ENCODE measurements around the gene VMP1. TPM values are rescaled to one million over a fixed set of nuclear protein-coding genes. Genes with fewer than 3 reads are reported as not detected.
"Not testable (repeated sequence)": the region's sequence is repeated elsewhere in the genome, so short reads cannot be mapped to it uniquely, and the experiment has no call there.

The VMP1 gene
- total RNA-seq, 1 donor from 2014 or later: 62.6 TPM

- H3K27me3 Mint-ChIP-seq (ENCODE audit: low read depth): no peaks in the 10 kb centered on the region
- peaks cover 11% of the 10 kb centered on the region for H3K36me3 Mint-ChIP-seq (ENCODE audit: low read depth)
- H3K4me1 Mint-ChIP-seq: no peaks in the 10 kb centered on the region
- H3K27ac Mint-ChIP-seq (ENCODE audit: unreplicated experiment): no peak overlapping the region
- TF ChIP-seq, protein P1, sequence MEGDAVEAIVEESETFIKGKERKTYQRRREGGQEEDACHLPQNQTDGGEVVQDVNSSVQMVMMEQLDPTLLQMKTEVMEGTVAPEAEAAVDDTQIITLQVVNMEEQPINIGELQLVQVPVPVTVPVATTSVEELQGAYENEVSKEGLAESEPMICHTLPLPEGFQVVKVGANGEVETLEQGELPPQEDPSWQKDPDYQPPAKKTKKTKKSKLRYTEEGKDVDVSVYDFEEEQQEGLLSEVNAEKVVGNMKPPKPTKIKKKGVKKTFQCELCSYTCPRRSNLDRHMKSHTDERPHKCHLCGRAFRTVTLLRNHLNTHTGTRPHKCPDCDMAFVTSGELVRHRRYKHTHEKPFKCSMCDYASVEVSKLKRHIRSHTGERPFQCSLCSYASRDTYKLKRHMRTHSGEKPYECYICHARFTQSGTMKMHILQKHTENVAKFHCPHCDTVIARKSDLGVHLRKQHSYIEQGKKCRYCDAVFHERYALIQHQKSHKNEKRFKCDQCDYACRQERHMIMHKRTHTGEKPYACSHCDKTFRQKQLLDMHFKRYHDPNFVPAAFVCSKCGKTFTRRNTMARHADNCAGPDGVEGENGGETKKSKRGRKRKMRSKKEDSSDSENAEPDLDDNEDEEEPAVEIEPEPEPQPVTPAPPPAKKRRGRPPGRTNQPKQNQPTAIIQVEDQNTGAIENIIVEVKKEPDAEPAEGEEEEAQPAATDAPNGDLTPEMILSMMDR (conservative IDR thresholded peaks at IDR 0.05): no peak
- no peaks in the 10 kb centered on the region for H3K9me3 Mint-ChIP-seq
- no peak for DNase-seq (ENCODE audit: low read depth, low spot score)
- no peak overlapping the region for H3K4me3 Mint-ChIP-seq
Measured at GRCh38 chr17:59776577-59776976, 69.1 kb downstream of the VMP1 start.

GRCh38 chr17:59777033-59777432, 69.6 kb downstream of the VMP1 start:
- Mint-ChIP-seq H3K27me3 (ENCODE audit: low read depth) (no peaks in the 10 kb centered on the region), H3K9me3 (no peaks in the 10 kb centered on the region), H3K4me3 (no peak overlapping the region), H3K4me1 (no peaks in the 10 kb centered on the region), H3K27ac (ENCODE audit: unreplicated experiment) (no peak overlapping the region), H3K36me3 (ENCODE audit: low read depth) (peaks cover 11% of the 10 kb centered on the region)
- DNase-seq (ENCODE audit: low read depth, low spot score): no peak
- TF ChIP-seq, protein P1 (conservative IDR thresholded peaks at IDR 0.05): no peak

- no peak overlapping the region for H3K27ac Mint-ChIP-seq (ENCODE audit: unreplicated experiment)
- H3K4me3 Mint-ChIP-seq: no peak overlapping the region
- peaks cover 11% of the 10 kb centered on the region for H3K36me3 Mint-ChIP-seq (ENCODE audit: low read depth)
- peaks cover 10% of the 10 kb centered on the region for H3K4me1 Mint-ChIP-seq
- DNase-seq (ENCODE audit: low read depth, low spot score): no peak
- H3K9me3 Mint-ChIP-seq: no peaks in the 10 kb centered on the region
- TF ChIP-seq, protein P1 (conservative IDR thresholded peaks at IDR 0.05): no peak
- no peaks in the 10 kb centered on the region for H3K27me3 Mint-ChIP-seq (ENCODE audit: low read depth)
Measured at GRCh38 chr17:59778996-59779395, 71.5 kb downstream of the VMP1 start.

GRCh38 chr17:59779521-59779920, 72.1 kb downstream of the VMP1 start:
- Mint-ChIP-seq H3K4me3 (no peak overlapping the region), H3K9me3 (no peaks in the 10 kb centered on the region), H3K27ac (ENCODE audit: unreplicated experiment) (no peak overlapping the region), H3K36me3 (ENCODE audit: low read depth) (peaks cover 11% of the 10 kb centered on the region), H3K4me1 (peaks cover 15% of the 10 kb centered on the region), H3K27me3 (ENCODE audit: low read depth) (no peaks in the 10 kb centered on the region)
- DNase-seq (ENCODE audit: low read depth, low spot score): no peak
- TF ChIP-seq, protein P1 (conservative IDR thresholded peaks at IDR 0.05): no peak

GRCh38 chr17:59780548-59780947, 73.1 kb downstream of the VMP1 start:
- Mint-ChIP-seq H3K4me1 (peaks cover 15% of the 10 kb centered on the region), H3K36me3 (ENCODE audit: low read depth) (peaks cover 10% of the 10 kb centered on the region)
- not testable (repeated sequence) for H3K27me3 Mint-ChIP-seq (ENCODE audit: low read depth); DNase-seq (ENCODE audit: low read depth, low spot score); H3K9me3 Mint-ChIP-seq; H3K27ac Mint-ChIP-seq (ENCODE audit: unreplicated experiment); H3K4me3 Mint-ChIP-seq

- Mint-ChIP-seq H3K27ac (ENCODE audit: unreplicated experiment) (no peak overlapping the region), H3K4me1 (peaks cover 21% of the 10 kb centered on the region), H3K4me3 (no peak overlapping the region), H3K36me3 (ENCODE audit: low read depth) (no peaks in the 10 kb centered on the region), H3K27me3 (ENCODE audit: low read depth) (no peaks in the 10 kb centered on the region), H3K9me3 (no peaks in the 10 kb centered on the region)
- TF ChIP-seq, protein P1 (conservative IDR thresholded peaks at IDR 0.05): no peak
- DNase-seq (ENCODE audit: low read depth, low spot score): no peak
Measured at GRCh38 chr17:59783221-59784047, 76.0 kb downstream of the VMP1 start.

Measured in neural crest cell (in vitro differentiated cells).